Measurements from ENCODE around the gene SLC25A43.

The SLC25A43 gene

GRCh38 chrX:119417376-119417775 is 18.2 kb downstream of the SLC25A43 start:
- no peak for TF ChIP-seq CTCF (IDR thresholded peaks at IDR 0.05)
- H3K27ac Mint-ChIP-seq = no peak overlapping the region
- no peak overlapping the region for H3K4me3 Mint-ChIP-seq
- no peak for DNase-seq
- H3K36me3 Mint-ChIP-seq (ENCODE audit: low read depth) = no peaks in the 10 kb centered on the region
- no peaks in the 10 kb centered on the region for H3K4me1 Mint-ChIP-seq
- peaks cover 37% of the 10 kb centered on the region for H3K9me3 Mint-ChIP-seq
- no peaks in the 10 kb centered on the region for H3K27me3 Mint-ChIP-seq (ENCODE audit: low read depth, poor library complexity)

- no peak overlapping the region for H3K4me3 Mint-ChIP-seq
- H3K36me3 Mint-ChIP-seq (ENCODE audit: low read depth) = no peaks in the 10 kb centered on the region
- peaks cover 38% of the 10 kb centered on the region for H3K9me3 Mint-ChIP-seq
- no peaks in the 10 kb centered on the region for H3K27me3 Mint-ChIP-seq (ENCODE audit: low read depth, poor library complexity)
- H3K27ac Mint-ChIP-seq = no peak overlapping the region
- TF ChIP-seq CTCF (IDR thresholded peaks at IDR 0.05) = no peak
- no peak for DNase-seq
- H3K4me1 Mint-ChIP-seq = no peaks in the 10 kb centered on the region
Measured at GRCh38 chrX:119417842-119418241, 18.7 kb downstream of the SLC25A43 start.

- no peak for TF ChIP-seq CTCF (IDR thresholded peaks at IDR 0.05)
- Mint-ChIP-seq H3K27ac (no peak overlapping the region), H3K36me3 (ENCODE audit: low read depth) (no peaks in the 10 kb centered on the region), H3K4me3 (no peak overlapping the region), H3K27me3 (ENCODE audit: low read depth, poor library complexity) (no peaks in the 10 kb centered on the region), H3K4me1 (no peaks in the 10 kb centered on the region), H3K9me3 (peaks cover 36% of the 10 kb centered on the region)
- DNase-seq = no peak
Measured at GRCh38 chrX:119419146-119419545, 20.0 kb downstream of the SLC25A43 start.

GRCh38 chrX:119419898-119420297 is 20.8 kb downstream of the SLC25A43 start:
- no peak for DNase-seq
- no peaks in the 10 kb centered on the region for H3K27me3 Mint-ChIP-seq (ENCODE audit: low read depth, poor library complexity)
- no peak overlapping the region for H3K4me3 Mint-ChIP-seq
- peaks cover 39% of the 10 kb centered on the region for H3K9me3 Mint-ChIP-seq
- H3K36me3 Mint-ChIP-seq (ENCODE audit: low read depth) = no peaks in the 10 kb centered on the region
- H3K27ac Mint-ChIP-seq = no peak overlapping the region
- no peaks in the 10 kb centered on the region for H3K4me1 Mint-ChIP-seq
- no peak for TF ChIP-seq CTCF (IDR thresholded peaks at IDR 0.05)

GRCh38 chrX:119421016-119421705 is 22.0 kb downstream of the SLC25A43 start:
- H3K4me3 Mint-ChIP-seq = no peak overlapping the region
- no peaks in the 10 kb centered on the region for H3K36me3 Mint-ChIP-seq (ENCODE audit: low read depth)
- no peak overlapping the region for H3K27ac Mint-ChIP-seq
- no peaks in the 10 kb centered on the region for H3K27me3 Mint-ChIP-seq (ENCODE audit: low read depth, poor library complexity)
- no peak for TF ChIP-seq CTCF (IDR thresholded peaks at IDR 0.05)
- H3K4me1 Mint-ChIP-seq = no peaks in the 10 kb centered on the region
- DNase-seq = no peak
- H3K9me3 Mint-ChIP-seq = peaks cover 47% of the 10 kb centered on the region

- TF ChIP-seq CTCF (IDR thresholded peaks at IDR 0.05) = no peak
- no peak for DNase-seq
- Mint-ChIP-seq H3K36me3 (ENCODE audit: low read depth) (peaks cover 8% of the 10 kb centered on the region), H3K4me1 (no peaks in the 10 kb centered on the region), H3K4me3 (no peak overlapping the region), H3K27ac (no peak overlapping the region), H3K27me3 (ENCODE audit: low read depth, poor library complexity) (peaks cover 3% of the 10 kb centered on the region), H3K9me3 (peaks cover 49% of the 10 kb centered on the region)
Measured at GRCh38 chrX:119423631-119424030, 24.5 kb downstream of the SLC25A43 start.
